Activated CD8-positive, alpha-beta memory T cell treated with anti-CD3 and anti-CD28 coated beads for 1 hour (primary cell): Measurements from ENCODE around the gene KRTAP10-4.
"Not testable (repeated sequence)": the region's sequence is repeated elsewhere in the genome, so short reads cannot be mapped to it uniquely, and the experiment has no call there.

ENCODE experiments used
- DNase-seq, 2 donors: peaks; one replicate each; pipeline ENCODE4 v3.0.0-alpha.2; 2020; ENCODE audit warnings: low read depth in 1 of 2; ENCODE audit errors: extremely low read depth in 1 of 2

The KRTAP10-4 gene

DNA sequence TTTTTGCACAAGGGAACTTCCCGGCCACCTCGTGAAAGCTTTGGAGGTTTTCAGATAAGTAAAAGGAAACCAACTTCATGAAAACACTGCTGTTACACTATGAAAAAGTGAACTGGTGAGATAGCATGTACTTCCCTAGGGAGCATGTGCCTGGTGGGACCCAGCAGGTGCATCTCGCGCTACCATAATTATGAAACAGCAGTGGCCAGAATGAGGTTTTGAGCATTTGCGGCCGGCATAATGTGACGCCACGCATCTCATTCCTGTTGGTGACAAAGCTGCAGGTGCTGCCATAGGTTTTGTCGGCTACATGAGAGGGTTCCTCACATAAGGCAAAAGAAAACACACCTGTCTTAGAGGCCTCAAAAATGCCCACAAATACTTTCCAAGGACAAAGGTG, 16.6 kb upstream of the KRTAP10-4 start:
- DNase-seq: no peak

DNA sequence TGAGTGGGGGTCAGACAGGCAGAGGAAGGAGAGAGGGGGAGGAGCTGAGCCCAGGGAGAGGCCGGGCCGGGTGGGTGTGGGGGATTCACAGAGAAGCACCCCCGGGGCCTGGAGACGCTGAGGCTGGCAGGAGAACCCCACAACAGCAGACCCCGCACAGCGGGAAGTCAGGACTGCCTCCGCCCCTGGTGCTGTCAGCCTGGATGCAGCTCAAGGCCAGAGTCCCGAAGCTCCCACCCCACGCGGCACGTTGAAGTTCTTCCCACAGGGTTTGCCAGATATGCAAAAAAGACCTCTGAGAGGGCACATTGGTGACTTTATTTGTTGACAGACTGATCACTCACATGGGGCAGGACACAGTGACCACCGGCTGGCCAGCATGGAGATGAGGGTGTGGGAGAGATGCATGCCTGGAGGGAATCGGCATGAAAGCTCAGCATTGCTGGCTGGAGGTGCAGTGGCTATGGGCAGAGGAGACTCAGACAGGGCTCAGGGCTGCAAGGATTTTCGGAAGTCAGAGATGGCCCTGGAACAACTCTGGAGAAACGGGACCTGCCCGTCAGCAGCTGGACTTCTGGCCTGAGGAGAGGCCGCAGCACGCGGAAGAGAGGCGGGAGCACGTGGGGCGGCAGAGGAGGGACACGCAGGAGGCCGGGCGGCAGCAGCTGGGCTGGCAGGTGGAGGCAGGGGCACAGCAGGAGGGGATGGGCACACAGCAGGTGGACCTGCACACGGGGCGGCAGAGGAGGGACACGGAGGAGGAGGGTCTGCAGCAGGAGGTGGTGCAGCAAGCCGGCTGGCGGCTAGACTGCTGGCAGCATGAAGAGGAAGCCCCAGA, 15.8 kb upstream of the KRTAP10-4 start:
- no peak for DNase-seq

DNA sequence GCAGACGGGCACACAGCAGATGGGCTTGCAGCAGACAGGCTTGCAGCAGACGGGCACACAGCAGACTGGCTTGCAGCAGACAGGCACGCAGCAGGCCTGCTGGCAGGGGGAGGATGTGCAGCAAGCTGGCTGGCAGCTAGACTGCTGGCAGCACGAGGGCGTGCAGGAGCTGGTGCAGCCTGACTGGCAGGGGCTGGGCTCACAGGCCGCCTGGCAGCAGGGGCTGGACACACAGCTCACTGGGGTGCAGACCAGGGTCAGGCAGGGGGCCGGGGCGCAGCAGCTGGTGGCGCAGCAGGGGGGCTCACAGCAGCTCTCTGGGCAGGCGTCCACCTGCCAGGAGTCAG, 15.2 kb upstream of the KRTAP10-4 start:
- not testable (repeated sequence) for DNase-seq

DNA sequence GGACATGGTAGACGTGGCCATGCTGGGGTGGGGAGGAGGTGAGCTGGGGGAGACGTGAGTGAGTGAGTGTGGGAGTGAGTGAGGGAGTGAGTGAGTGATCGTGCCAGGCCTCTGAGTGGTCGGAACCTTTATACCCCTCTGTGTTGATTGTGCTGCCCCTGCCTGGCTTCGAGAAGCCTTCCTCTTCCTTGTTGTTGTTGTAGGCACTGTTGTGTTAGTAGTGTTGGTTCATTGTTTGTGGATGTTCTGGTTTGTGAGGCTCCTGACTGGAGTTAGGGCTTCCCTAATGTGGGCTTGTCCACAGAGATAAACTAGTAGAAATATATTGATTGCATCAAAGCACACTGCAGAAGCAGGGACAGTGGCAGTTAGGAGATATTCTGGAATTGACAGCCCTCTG, 14.8 kb upstream of the KRTAP10-4 start, which contains the start of gene KRTAP10-3:
Gene KRTAP10-3, minus strand, starts transcription at position 101 of the 400 bp plus-strand sequence. Its CDS starts 80 bp downstream, at position 21.
- DNase-seq: no peak

DNA sequence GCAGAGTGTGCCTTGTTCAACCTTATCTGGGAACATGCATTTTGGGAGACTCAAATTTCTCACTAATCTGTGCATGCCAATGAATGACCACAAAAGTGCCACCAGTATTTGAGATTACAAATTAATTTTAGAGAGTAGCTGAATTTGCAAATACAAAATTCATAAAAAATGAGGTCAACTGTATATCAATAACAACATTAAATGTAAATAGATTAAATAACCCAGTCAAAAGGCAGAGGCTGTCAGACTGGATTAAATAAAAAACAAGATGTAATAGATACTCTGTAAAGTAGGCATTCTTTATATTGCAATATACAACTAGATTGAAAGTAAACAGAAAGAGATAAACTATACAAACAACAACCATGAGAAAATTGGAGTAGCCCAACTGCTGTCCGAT, 9.4 kb upstream of the KRTAP10-4 start:
- no peak for DNase-seq

DNA sequence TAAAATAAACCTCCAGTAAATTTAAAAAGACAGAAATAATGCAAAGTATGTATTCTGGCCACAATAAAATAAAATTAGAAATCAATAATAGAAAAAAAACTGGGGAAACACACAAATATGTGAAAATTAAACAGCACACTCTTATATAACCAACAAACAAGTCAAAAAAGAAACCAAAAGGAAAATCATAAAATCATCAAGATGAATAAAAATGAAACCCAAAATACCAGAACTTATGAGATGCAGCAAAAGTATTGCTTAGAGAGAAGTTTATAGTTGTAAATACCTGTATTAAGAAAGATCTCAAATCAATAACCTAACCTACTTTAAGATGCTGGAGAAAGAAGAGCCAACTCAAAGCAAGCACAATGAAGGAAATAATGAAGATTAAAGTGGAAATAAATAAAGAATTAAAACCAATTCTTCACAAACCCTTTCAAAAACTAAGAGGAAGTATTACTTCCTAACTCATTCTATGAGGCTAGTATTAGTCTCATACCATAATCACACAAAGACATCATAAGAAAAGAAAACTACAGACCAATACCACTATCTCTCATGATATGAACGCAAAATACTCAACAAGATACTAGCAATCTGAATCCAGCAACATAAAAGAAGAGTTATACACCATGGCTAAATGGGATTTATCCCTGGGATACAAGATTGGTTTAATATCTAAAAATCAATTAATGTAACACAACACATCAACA, 8.5 kb upstream of the KRTAP10-4 start:
- no peak for DNase-seq

DNA sequence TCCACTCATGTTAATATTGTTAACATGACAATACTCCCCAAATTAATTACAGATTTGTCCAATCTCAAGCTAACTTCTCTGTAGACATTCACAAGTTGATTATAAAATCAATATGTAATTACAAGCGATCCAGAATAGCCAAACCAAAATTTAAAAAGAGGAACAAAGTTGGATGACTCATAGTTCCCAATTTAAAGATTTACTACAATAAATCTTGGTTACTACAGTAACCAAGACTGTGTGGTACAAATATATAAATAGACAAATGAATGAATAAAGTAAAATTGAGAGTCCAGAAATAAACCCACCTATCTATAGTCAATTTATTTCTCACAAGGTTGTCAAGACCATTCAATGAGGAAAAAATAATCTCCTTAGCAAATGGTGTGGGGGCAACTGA, 7.1 kb upstream of the KRTAP10-4 start:
- no peak for DNase-seq

DNA sequence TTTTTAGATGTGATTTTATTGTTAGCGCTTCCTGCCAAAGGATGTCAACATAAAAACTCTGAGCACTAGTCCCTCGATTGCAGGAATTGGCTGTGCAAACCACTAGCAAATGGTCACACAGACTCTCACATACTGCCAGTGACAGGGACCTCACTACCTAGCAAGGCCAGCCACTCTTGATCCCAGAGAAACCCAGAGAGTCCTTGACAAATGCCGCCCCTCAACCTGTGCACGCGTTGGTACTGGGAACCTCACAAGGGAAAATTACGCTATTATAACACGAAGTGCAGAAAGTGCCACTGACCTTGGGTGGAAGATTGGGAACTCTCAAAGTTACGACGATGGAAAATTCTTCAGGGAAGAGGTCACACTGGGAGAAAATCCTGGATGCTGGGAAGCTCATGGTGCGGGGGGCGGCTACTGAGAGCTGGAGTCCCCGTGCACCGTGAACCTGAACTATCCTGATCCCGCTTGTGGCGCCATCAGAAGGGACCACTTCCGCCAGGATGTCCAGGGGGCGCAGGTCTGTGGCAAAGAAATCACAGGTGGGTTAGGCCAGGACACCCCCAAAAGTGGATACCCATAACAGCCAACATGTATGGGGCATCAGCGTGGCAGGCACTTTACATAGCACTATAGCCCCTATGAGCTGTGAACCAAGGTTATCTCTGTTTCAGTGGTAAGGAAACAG, 5.9 kb upstream of the KRTAP10-4 start:
- DNase-seq: no peak

DNA sequence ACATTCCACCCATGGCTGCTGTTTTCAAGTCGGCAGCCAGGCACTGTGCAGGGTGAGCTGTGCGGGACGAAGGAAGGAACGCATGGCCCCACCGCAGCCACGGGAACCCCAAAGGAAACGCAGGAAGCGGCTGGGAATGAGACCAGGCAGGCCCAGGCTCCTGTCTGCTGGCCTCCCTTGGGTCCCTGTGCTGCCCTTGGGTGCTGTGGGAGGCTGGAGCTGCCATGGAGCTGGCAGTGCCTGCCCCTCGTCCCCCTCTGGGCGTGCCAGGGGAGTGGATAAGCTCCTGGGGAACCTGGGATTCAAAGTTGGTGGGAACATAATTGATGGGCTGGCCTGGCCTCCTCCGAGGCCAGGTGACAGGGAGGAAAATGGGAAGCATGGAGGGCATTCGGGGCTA, 5.3 kb upstream of the KRTAP10-4 start:
- no peak for DNase-seq

DNA sequence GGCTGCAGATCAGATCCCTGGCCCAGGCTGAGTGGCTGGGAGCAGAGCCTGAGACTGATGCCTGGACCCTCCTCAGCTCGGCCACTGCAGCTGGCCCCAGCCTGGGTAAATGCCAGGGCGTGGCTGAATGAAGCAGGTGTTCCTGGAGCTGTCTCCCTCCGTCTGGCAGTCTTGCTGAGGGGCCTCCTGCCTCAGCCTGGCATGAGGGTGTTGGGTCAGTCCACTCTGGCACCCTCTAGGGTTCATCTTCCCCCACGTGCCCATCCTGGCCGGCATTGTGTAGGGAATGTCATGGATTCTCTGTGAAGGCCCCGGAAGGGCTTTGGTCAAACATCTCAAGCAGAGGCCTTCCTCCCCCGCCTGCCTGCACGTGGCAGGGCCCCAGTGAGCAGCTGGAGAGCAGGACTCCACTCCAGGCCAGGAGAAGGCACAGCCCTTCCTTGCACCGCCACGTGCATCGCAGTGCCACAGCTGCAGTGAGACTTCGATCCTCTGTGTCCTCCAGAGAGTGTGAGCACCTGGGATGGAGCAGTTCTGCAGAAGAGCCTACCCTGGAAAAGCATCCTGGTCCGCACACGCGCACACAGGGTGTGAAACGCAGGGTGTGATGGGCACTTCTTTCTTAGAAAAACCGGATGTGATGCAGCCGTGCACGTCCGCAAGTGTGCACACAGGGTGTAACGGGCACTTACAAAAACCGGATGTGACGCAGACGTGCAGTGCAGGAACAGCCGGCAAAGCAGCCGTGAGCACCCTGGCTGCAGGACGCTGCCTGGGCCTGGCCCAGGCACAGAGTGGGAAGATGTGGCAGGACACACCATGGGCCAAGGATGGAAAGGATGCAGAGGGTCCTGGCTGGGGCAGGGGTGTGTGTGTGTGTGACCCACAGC, 4.6 kb upstream of the KRTAP10-4 start:
- no peak for DNase-seq

DNA sequence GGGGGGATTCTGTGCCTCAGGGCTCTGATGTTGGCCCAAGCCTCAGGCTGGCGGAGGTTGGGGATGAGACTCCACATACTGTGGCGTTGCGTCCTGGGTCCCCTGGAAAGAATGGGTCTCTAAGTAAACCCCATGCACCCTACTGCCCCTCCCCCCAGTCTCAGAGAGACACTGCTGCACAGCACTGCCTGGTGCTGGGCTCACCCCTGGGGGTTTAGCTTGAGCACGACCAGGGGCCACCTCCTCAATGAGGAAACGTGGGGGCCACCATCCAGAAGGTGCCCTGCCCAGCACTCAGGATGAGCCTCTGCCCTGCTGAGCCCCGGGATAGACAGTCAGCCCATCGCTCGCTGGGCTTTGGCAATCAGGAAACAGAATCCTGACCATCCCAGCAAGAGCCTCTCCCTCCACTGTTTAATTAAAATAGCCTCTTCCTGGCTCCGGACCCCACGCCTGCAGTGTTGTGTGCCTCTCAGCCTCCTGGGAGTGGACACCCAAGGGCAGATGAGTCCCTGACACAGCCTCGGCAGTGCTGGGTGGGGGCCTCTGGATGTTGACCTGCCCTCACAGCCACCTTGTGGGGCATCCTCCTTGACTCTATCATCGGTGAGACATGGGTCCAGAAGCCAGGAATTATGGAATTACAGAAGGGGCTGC, 3.5 kb upstream of the KRTAP10-4 start:
- DNase-seq: no peak

DNA sequence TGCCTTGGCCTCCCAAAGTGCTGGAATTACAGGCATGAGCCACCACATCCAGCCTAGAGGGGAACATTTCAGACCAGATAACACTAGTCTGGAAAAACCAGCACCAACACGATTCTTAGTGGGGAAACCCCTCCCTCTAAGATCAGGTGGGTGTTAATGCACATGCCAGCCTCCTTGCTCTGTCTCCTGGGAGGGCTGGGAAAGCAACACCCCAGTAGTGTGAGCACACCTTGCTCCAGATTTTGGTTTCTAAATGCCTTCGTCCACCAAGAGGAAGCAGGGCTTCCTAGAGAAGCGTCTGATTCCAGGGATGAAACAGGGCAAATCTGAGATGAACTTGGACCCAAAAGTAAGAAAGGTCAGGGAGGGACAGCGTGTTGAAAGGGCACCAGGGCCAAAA, 2.2 kb upstream of the KRTAP10-4 start:
- no peak for DNase-seq

DNA sequence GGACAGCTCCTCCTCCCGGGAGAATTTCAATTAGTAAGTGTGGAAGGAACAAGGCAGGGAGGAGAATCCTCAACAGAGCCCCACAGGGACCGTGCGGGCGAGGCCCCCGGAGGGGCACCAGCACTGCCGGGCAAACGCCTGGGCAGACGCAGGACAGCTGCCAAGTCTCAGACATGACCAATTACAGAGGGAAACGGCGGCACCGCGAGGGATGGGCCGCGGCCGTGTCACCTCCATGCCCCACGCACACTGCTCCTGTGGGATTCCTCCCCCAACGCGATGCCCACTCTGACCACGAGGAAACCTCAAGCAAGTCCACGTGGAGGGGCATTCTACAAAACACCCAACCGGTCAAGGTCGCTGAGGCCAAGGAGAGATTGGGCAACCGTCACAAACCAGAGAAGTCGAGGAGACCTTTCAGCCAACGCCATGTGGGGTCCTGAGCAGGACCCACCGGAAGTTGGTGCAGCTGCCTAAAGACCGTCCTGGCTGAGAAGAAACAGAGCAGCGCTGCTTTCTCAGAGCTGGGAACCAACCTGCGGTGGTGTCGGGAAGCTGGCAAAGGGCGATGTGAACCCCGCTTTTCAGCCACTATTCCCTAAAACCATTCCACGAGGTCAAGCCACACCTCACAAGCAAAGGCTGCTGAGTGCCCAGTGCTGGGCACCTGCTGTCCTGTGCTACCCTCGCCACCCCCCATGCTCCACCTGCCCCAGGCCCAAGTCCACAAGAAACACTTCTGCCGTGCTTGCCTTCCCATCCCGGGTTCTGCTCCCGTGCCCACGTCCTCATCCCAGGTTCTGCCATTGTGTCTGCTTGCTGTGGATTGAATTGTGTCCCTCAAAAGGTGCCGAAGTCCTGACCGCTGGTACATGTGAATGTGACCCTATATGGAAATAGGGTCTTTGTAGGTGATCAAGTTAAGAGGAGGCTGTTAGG, 1.4 kb upstream of the KRTAP10-4 start:
- no peak for DNase-seq

DNA sequence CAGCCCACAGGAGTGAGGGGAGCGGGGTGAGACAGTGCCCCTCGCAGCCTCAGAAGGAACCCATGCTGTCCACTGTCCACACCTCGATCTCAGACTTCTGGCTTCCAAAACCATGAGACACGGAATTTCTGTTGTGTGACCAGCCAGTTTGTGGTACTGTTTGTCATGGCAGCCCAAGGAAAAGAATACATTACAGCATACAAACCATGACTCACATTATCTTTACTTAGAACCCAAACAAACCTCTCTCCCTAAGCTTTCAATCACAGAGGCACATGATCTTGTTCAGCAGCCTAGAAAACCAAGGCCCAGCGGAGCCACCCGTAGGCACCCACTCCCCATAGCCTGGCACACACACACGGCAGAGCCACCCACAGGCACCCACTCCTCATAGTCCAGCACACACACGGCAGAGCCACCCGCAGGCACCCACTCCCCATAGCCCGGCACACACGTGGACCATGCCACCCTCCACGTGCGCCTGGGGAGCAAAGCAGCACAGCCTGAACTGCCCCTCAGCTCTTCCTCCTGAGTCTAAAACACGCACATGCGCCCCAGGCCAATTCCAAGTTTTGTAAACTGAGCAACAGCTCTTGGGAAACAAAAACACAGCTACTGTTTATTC, 458 bp upstream of the KRTAP10-4 start:
- no peak for DNase-seq

DNA sequence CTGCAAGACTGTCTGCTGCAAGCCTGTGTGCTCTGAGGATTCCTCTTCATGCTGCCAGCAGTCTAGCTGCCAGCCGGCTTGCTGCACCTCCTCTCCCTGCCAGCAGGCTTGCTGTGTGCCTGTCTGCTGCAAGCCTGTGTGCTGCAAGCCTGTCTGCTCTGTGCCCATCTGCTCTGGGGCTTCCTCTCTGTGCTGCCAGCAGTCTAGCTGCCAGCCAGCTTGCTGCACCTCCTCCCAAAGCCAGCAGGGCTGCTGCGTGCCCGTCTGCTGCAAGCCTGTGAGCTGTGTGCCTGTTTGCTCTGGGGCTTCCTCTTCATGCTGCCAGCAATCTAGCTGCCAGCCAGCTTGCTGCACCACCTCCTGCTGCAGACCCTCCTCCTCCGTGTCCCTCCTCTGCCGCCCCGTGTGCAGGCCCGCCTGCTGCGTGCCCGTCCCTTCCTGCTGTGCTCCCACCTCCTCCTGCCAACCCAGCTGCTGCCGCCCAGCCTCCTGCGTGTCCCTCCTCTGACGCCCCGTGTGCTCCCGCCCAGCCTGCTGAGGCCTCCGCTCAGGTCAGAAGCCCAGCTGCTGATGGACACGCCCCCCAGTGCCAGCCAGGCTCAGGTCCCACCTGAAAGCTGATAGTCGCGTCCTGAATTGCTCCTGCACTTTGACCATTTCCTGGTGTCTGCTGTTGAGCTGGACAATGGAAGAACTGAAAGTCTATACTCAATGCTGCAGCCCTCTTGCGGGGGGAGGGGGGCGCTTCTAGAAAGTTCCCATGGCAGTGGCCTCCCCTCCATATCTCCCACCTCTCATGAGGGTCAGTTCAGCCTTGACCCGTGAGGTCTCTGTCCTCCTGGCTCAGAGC, 1.2 kb downstream of the KRTAP10-4 start:
- DNase-seq: no peak

DNA sequence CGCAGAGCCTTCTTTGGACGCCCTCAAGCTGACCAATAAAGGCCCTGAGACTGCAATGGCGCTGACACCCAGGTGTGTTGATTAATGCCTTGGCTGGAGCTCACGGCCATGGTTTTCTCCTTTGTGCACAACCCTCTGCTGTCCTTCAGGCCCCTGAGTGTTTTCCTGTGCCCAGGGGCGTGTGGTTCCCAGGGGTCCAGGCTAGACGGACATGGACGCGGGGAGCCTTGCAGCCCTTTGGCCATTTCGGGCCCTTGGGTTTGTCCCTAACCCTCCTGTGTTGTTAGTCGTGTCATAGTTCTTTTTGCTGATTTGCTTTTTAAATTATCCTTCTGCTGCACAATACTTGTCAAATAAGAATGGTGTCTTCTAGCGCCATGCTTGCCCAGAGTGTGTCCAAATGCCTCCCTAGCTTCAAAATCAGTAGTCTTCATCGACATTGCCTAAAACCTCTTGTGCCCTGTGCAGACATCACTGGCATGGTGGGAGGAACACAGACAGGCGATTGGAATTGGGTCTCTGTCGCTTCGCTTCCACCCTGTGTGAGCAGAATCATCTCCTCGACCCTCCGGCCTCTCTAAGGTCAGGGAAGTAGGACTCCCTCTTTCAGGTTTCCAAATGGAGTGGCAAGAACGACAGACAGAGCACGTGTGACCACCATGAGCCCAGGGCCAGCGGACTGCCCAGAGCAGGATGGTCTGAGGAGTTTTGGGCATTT, 1.9 kb downstream of the KRTAP10-4 start:
- DNase-seq: no peak

DNA sequence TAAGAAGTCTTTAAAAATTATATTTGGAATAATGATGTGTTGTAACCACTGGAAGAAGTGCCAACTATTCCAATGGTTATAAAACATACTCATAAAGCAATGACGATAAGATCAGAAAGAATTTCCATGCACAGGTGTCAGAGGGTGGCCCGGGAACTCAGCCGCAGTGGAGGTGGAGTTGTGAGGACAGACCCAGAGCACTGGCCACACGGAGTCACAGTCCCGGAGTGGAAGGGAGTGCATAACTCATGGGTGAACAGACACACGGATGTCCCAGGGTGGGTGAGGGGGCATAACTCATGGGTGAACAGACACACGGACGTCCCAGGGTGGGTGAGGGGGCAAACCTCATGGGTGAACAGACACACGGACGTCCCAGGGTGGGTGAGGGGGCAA, 2.5 kb downstream of the KRTAP10-4 start:
- DNase-seq: no peak
